ENCODE data around the gene LATS2. TPM values are rescaled to one million over a fixed set of nuclear protein-coding genes. Genes with fewer than 3 reads are reported as not detected.
"Not testable (repeated sequence)": the region's sequence is repeated elsewhere in the genome, so short reads cannot be mapped to it uniquely, and the experiment has no call there.

Gene LATS2
- total RNA-seq, 4 donors from 2014 or later, result 3.7 to 9.9 (median 6.5) TPM

- H3K4me1 ChIP-seq, result no peaks in the 10 kb centered on the region
- DNase-seq, result no peak
- H3K4me3 ChIP-seq, result no peak overlapping the region
- H3K36me3 ChIP-seq, result peaks cover 0 to 14% (median 0%) of the 10 kb centered on the region in 3 donors
- no peaks in the 10 kb centered on the region for H3K27me3 ChIP-seq
- H3K9me3 ChIP-seq, result no peaks in the 10 kb centered on the region
- H3K27ac ChIP-seq, result no peak overlapping the region
- no peak for TF ChIP-seq POLR2A (IDR thresholded peaks at IDR 0.05)
- TF ChIP-seq CTCF (IDR thresholded peaks at IDR 0.05), result no peak
Measured at GRCh38 chr13:20973886-20974425, 87.4 kb downstream of the LATS2 start.

GRCh38 chr13:20972731-20973130 lies 88.7 kb downstream of the LATS2 start:
- H3K9me3 ChIP-seq, result no peaks in the 10 kb centered on the region
- no peak for TF ChIP-seq CTCF (IDR thresholded peaks at IDR 0.05)
- no peak for TF ChIP-seq POLR2A (IDR thresholded peaks at IDR 0.05)
- no peak overlapping the region for H3K4me3 ChIP-seq
- H3K36me3 ChIP-seq, result peaks cover 0 to 14% (median 0%) of the 10 kb centered on the region in 3 donors
- H3K4me1 ChIP-seq, result no peaks in the 10 kb centered on the region
- no peak for DNase-seq
- no peaks in the 10 kb centered on the region for H3K27me3 ChIP-seq
- H3K27ac ChIP-seq, result no peak overlapping the region

- H3K36me3 ChIP-seq, result no peaks in the 10 kb centered on the region
- no peak overlapping the region for H3K27ac ChIP-seq
- no peaks in the 10 kb centered on the region for H3K4me1 ChIP-seq
- H3K9me3 ChIP-seq, result no peaks in the 10 kb centered on the region
- no peak overlapping the region for H3K4me3 ChIP-seq
- no peaks in the 10 kb centered on the region for H3K27me3 ChIP-seq
- DNase-seq, result no peak
- TF ChIP-seq CTCF (IDR thresholded peaks at IDR 0.05), result no peak
Measured at GRCh38 chr13:20969182-20969581, 92.2 kb downstream of the LATS2 start.

GRCh38 chr13:20968745-20969144 lies 92.6 kb downstream of the LATS2 start:
- Histone ChIP-seq H3K27ac (no peak overlapping the region), H3K36me3 (no peaks in the 10 kb centered on the region), H3K9me3 (no peaks in the 10 kb centered on the region), H3K4me1 (no peaks in the 10 kb centered on the region), H3K4me3 (no peak overlapping the region), H3K27me3 (no peaks in the 10 kb centered on the region)
- TF ChIP-seq CTCF (IDR thresholded peaks at IDR 0.05), result no peak
- TF ChIP-seq POLR2A (IDR thresholded peaks at IDR 0.05), result no peak
- DNase-seq, result no peak

GRCh38 chr13:20967340-20967739 lies 94.0 kb downstream of the LATS2 start:
- TF ChIP-seq POLR2A (IDR thresholded peaks at IDR 0.05) (no peak), CTCF (IDR thresholded peaks at IDR 0.05) (no peak)
- H3K4me1 ChIP-seq, result no peaks in the 10 kb centered on the region
- H3K27me3 ChIP-seq, result no peaks in the 10 kb centered on the region
- H3K36me3 ChIP-seq, result no peaks in the 10 kb centered on the region
- H3K27ac ChIP-seq, result no peak overlapping the region
- H3K9me3 ChIP-seq, result no peaks in the 10 kb centered on the region
- no peak overlapping the region for H3K4me3 ChIP-seq
- DNase-seq, result no peak

- no peaks in the 10 kb centered on the region for H3K9me3 ChIP-seq
- H3K27ac ChIP-seq, result no peak overlapping the region
- no peaks in the 10 kb centered on the region for H3K4me1 ChIP-seq
- no peaks in the 10 kb centered on the region for H3K36me3 ChIP-seq
- DNase-seq, result no peak
- no peaks in the 10 kb centered on the region for H3K27me3 ChIP-seq
- H3K4me3 ChIP-seq, result no peak overlapping the region
- TF ChIP-seq CTCF (IDR thresholded peaks at IDR 0.05) (no peak), POLR2A (IDR thresholded peaks at IDR 0.05) (no peak)
Measured at GRCh38 chr13:20964904-20965303, 96.5 kb downstream of the LATS2 start.

GRCh38 chr13:20961663-20962062 lies 99.7 kb downstream of the LATS2 start:
- not testable (repeated sequence) for H3K36me3 ChIP-seq, H3K27ac ChIP-seq, DNase-seq, H3K9me3 ChIP-seq, H3K4me3 ChIP-seq, H3K27me3 ChIP-seq, H3K4me1 ChIP-seq

Data from Peyer's patch (tissue), 4 donors.